H1 (cell line): ENCODE data around the gene THRB. TPM values are rescaled to one million over a fixed set of nuclear protein-coding genes. Genes with fewer than 3 reads are reported as not detected.

Experiments used
- CTCF ChIA-PET: fragments of 300-600 bp; sonication (Branson Sonifier 250); formaldehyde crosslinking; loops from one replicate; lab custom pipeline; 2021; ENCODE audit not compliant: partially characterized antibody; lab: Charles Lee
- POLR2A ChIA-PET: fragments of 300-600 bp; sonication (Branson Sonifier 250); formaldehyde crosslinking; loops from one replicate; lab custom pipeline; 2021; ENCODE audit warnings: inconsistent platforms; ENCODE audit not compliant: partially characterized antibody; lab: Charles Lee
- DNase-seq, 2 experiments: peaks; one replicate each; pipeline versions ENCODE4 v3.0.0 to v3.0.0-alpha.2; 2010 to 2022; ENCODE audit warnings: low spot score in 2 of 2, low read depth in 1 of 2, mixed read lengths in 1 of 2
- FAIRE-seq: peaks from 2 replicates; lab custom pipeline; 2011; peaks lifted over from hg19 to GRCh38; lab: Jason Lieb, UNC
- H2AFZ ChIP-seq: 2 replicates; pipeline ENCODE4 v1.8.1; 2012; ENCODE audit warnings: low read length, inconsistent platforms
- H2AK5ac ChIP-seq: 2 replicates; pipeline ENCODE4 v1.6.1; 2013; ENCODE audit warnings: low read depth, low read length
- H2BK120ac ChIP-seq: replicated peaks from 2 replicates; pipeline ENCODE3; 2013; ENCODE audit warnings: low read depth, low read length, inconsistent platforms
- H2BK12ac ChIP-seq: 2 replicates; pipeline ENCODE4 v1.6.1; 2013; ENCODE audit warnings: low read depth, low read length
- H2BK15ac ChIP-seq: 2 replicates; pipeline ENCODE4 v1.6.1; 2013; ENCODE audit warnings: low read length
- H2BK20ac ChIP-seq: 2 replicates; pipeline ENCODE4 v1.6.1; 2013; ENCODE audit warnings: low read length
- H2BK5ac ChIP-seq: 2 replicates; pipeline ENCODE4 v1.6.1; 2013; ENCODE audit warnings: low read depth, low read length
- H3K14ac ChIP-seq: 2 replicates; pipeline ENCODE4 v1.6.1; 2013; ENCODE audit warnings: inconsistent platforms; ENCODE audit not compliant: insufficient read length
- H3K18ac ChIP-seq: 2 replicates; pipeline ENCODE4 v1.6.1; 2013; ENCODE audit warnings: low read length; ENCODE audit errors: extremely low read depth
- H3K23ac ChIP-seq: 2 replicates; pipeline ENCODE4 v1.6.1; 2013; ENCODE audit warnings: inconsistent platforms; ENCODE audit not compliant: insufficient read length
- H3K23me2 ChIP-seq: 2 replicates; pipeline ENCODE4 v1.6.1; 2013; ENCODE audit warnings: low read depth, low read length
- H3K27ac ChIP-seq: 2 replicates; pipeline ENCODE4 v1.6.1; 2011; ENCODE audit warnings: low read depth, low read length, inconsistent platforms
- H3K27me3 ChIP-seq, 4 experiments: replicated peaks in 1 of 4; 1 replicate in 1 of 4; 2 replicates in 3 of 4; pipeline versions ENCODE4 v1.6.1 to v1.8.1; 2011 to 2013; ENCODE audit warnings: low read length in 3 of 4, mild to moderate bottlenecking in 3 of 4, inconsistent platforms in 2 of 4, mixed read lengths in 2 of 4, moderate library complexity in 1 of 4; ENCODE audit not compliant: control insufficient read depth in 3 of 4, insufficient read depth in 3 of 4; ENCODE audit errors: extremely low read depth in 1 of 4
- H3K36me3 ChIP-seq, 4 experiments: 2 replicates each; pipeline versions ENCODE4 v1.6.1 to v1.8.1; 2011 to 2013; ENCODE audit warnings: mild to moderate bottlenecking in 4 of 4, low read length in 3 of 4, moderate library complexity in 2 of 4, control low read depth in 1 of 4, inconsistent platforms in 1 of 4; ENCODE audit not compliant: insufficient read depth in 4 of 4, control insufficient read depth in 2 of 4
- H3K4ac ChIP-seq: replicated peaks from 2 replicates; pipeline ENCODE3; 2013; ENCODE audit warnings: low read length, low read depth, mixed read lengths, inconsistent platforms; ENCODE audit not compliant: insufficient read length
- H3K4me1 ChIP-seq, 4 experiments: replicated peaks in 1 of 4; 1 replicate in 1 of 4; 2 replicates in 3 of 4; pipeline versions ENCODE4 v1.6.1 to v1.8.1; 2011 to 2013; ENCODE audit warnings: low read length in 3 of 4, inconsistent platforms in 2 of 4, mixed read lengths in 1 of 4; ENCODE audit not compliant: insufficient read depth in 4 of 4, control insufficient read depth in 3 of 4
- H3K4me2 ChIP-seq, 2 experiments: 2 replicates each; pipeline versions ENCODE4 v1.6.1 to v1.8.1; 2011 to 2013; ENCODE audit warnings: low read depth in 2 of 2, low read length in 2 of 2, control low read depth in 1 of 2, inconsistent platforms in 1 of 2, mild to moderate bottlenecking in 1 of 2; ENCODE audit not compliant: insufficient read depth in 1 of 2
- H3K4me3 ChIP-seq, 4 experiments: fragments of 200-600, 300-600 bp in 1 of 4; sonication (generic), shearing (Covaris generic), sonication (Bioruptor Twin) in 1 of 4; 2 replicates each; pipeline versions ENCODE4 v1.5.1 to v1.8.1; 2011 to 2016; ENCODE audit warnings: low read length in 4 of 4, low read depth in 3 of 4, control low read depth in 2 of 4, inconsistent platforms in 2 of 4, mild to moderate bottlenecking in 2 of 4, mixed read lengths in 1 of 4, moderate library complexity in 1 of 4; ENCODE audit not compliant: insufficient read depth in 2 of 4; ENCODE audit errors: extremely low read depth in 1 of 4
- H3K56ac ChIP-seq: replicated peaks from 2 replicates; pipeline ENCODE3; 2013; ENCODE audit warnings: low read depth, mild to moderate bottlenecking, mixed read lengths, low read length, inconsistent platforms; ENCODE audit not compliant: insufficient read length
- H3K79me1 ChIP-seq: 2 replicates; pipeline ENCODE4 v1.6.1; 2013; ENCODE audit warnings: low read depth, low read length, control low read depth
- H3K79me2 ChIP-seq, 2 experiments: 2 replicates each; pipeline versions ENCODE4 v1.6.1 to v1.8.1; 2012 to 2013; ENCODE audit warnings: low read length in 2 of 2, mild to moderate bottlenecking in 2 of 2, inconsistent platforms in 1 of 2; ENCODE audit not compliant: insufficient read depth in 2 of 2, control insufficient read depth in 1 of 2
- H3K9ac ChIP-seq, 4 experiments: replicated peaks in 1 of 4; 1 replicate in 1 of 4; 2 replicates in 3 of 4; pipeline versions ENCODE4 v1.6.1 to v1.8.1; 2011 to 2013; ENCODE audit warnings: low read depth in 3 of 4, low read length in 3 of 4, control low read depth in 2 of 4, mild to moderate bottlenecking in 2 of 4, moderate library complexity in 2 of 4, inconsistent platforms in 1 of 4; ENCODE audit errors: extremely low read depth in 1 of 4
- H3K9me3 ChIP-seq, 2 experiments: 2 replicates each; pipeline versions ENCODE4 v1.6.1 to v1.8.1; 2012 to 2013; ENCODE audit warnings: mild to moderate bottlenecking in 2 of 2, moderate library complexity in 2 of 2, control low read depth in 1 of 2, inconsistent platforms in 1 of 2, low read depth in 1 of 2, low read length in 1 of 2, mixed read lengths in 1 of 2; ENCODE audit not compliant: insufficient read depth in 2 of 2
- H4K20me1 ChIP-seq, 2 experiments: replicated peaks in 1 of 2; 2 replicates each; pipeline versions ENCODE3 to v1.8.1; 2011 to 2013; ENCODE audit warnings: inconsistent platforms in 2 of 2, low read length in 2 of 2, mild to moderate bottlenecking in 1 of 2; ENCODE audit not compliant: insufficient read depth in 2 of 2, control insufficient read depth in 1 of 2
- H4K5ac ChIP-seq: 2 replicates; pipeline ENCODE4 v1.6.1; 2013; ENCODE audit warnings: low read length, low read depth, mixed read lengths, inconsistent platforms; ENCODE audit not compliant: insufficient read length
- H4K8ac ChIP-seq: 2 replicates; pipeline ENCODE4 v1.8.0; 2013; ENCODE audit warnings: mild to moderate bottlenecking, moderate library complexity, low read length, inconsistent platforms; ENCODE audit not compliant: insufficient read depth; ENCODE audit errors: extremely low read depth
- H4K91ac ChIP-seq: replicated peaks from 2 replicates; pipeline ENCODE3; 2013; ENCODE audit warnings: low read length, mixed read lengths, inconsistent platforms; ENCODE audit not compliant: insufficient read length
- BACH1 ChIP-seq: IDR thresholded peaks from 2 replicates; pipeline ENCODE4 v1.6.1; 2012; ENCODE audit warnings: low read length, improper control_type of control experiment
- BCL11A ChIP-seq, 2 experiments: IDR thresholded peaks; one replicate each; pipeline ENCODE4 v1.6.1; 2011; ENCODE audit warnings: low read depth in 2 of 2, low read length in 2 of 2, mild to moderate bottlenecking in 2 of 2
- CBX8 ChIP-seq: fragments of 300-800, 300-1000 bp; sonication (generic); IDR thresholded peaks from 2 replicates; pipeline ENCODE4 v1.7.1; 2016; ENCODE audit warnings: low read depth, low read length, borderline replicate concordance
- CHD2 ChIP-seq: IDR thresholded peaks from 2 replicates; pipeline ENCODE4 v1.6.1; 2012; ENCODE audit warnings: low read length, improper control_type of control experiment
- EGR1 ChIP-seq: IDR thresholded peaks from 2 replicates; pipeline ENCODE4 v1.6.1; 2011; ENCODE audit warnings: low read depth, low read length, borderline replicate concordance
- EP300 ChIP-seq, 2 experiments: IDR thresholded peaks; 1 replicate in 1 of 2; 2 replicates in 1 of 2; pipeline ENCODE4 v1.6.1; 2011 to 2012; ENCODE audit warnings: low read depth in 2 of 2, low read length in 2 of 2, mild to moderate bottlenecking in 2 of 2, borderline replicate concordance in 1 of 2, inconsistent platforms in 1 of 2, moderate library complexity in 1 of 2
- EZH2 ChIP-seq: fragments of 200-600 bp; sonication (generic); IDR thresholded peaks from 2 replicates; pipeline ENCODE4 v1.7.1; 2012; ENCODE audit warnings: low read depth, mild to moderate bottlenecking, moderate library complexity, low read length, inconsistent platforms; ENCODE audit not compliant: severe bottlenecking
- GTF2F1 ChIP-seq: IDR thresholded peaks from 2 replicates; pipeline ENCODE4 v1.6.1; 2012; ENCODE audit warnings: low read depth, low read length, improper control_type of control experiment, borderline replicate concordance
- JUND ChIP-seq: IDR thresholded peaks from 2 replicates; pipeline ENCODE4 v1.6.1; 2011; ENCODE audit warnings: mild to moderate bottlenecking, improper control_type of control experiment, low read length
- KDM1A ChIP-seq: fragments of 200-600, 300-600 bp; sonication (generic); IDR thresholded peaks from 2 replicates; pipeline ENCODE4 v1.7.1; 2016; ENCODE audit warnings: mild to moderate bottlenecking, low read length, borderline replicate concordance
- NRF1 ChIP-seq: IDR thresholded peaks from 2 replicates; pipeline ENCODE4 v1.6.1; 2011; ENCODE audit warnings: mild to moderate bottlenecking, low read depth, low read length, improper control_type of control experiment
- SIN3A ChIP-seq, 2 experiments: IDR thresholded peaks in 1 of 2; conservative IDR thresholded peaks in 1 of 2; 2 replicates each; pipeline ENCODE4 v1.6.1; 2011 to 2012; ENCODE audit warnings: low read length in 2 of 2, improper control_type of control experiment in 1 of 2, low read depth in 1 of 2, mild to moderate bottlenecking in 1 of 2
- SIRT6 ChIP-seq: IDR thresholded peaks from one replicate; pipeline ENCODE4 v1.7.1; 2012; ENCODE audit warnings: low read length, inconsistent platforms
- SP2 ChIP-seq: IDR thresholded peaks from 2 replicates; pipeline ENCODE4 v1.6.1; 2012; ENCODE audit warnings: mild to moderate bottlenecking, low read length, inconsistent platforms
- TEAD4 ChIP-seq: IDR thresholded peaks from 2 replicates; pipeline ENCODE4 v1.6.1; 2012; ENCODE audit warnings: low read depth, low read length, inconsistent platforms, mixed read lengths
- ZNF274 ChIP-seq: IDR thresholded peaks from 2 replicates; pipeline ENCODE4 v1.7.0; 2012; ENCODE audit warnings: low read length, borderline replicate concordance; ENCODE audit errors: extremely low read depth
- WGBS, 2 experiments: shearing (Covaris generic) in 1 of 2; methylation state at CpG; one replicate each; pipeline versions ENCODE4 v1.1.6 to v1.1.7; 2013 to 2015; ENCODE audit warnings: low lambda C conversion rate in 2 of 2, mixed read lengths in 2 of 2, inconsistent platforms in 1 of 2, low coverage in 1 of 2, missing lambda C conversion rate in 1 of 2; ENCODE audit not compliant: insufficient replicate concordance in 2 of 2, insufficient coverage in 1 of 2, insufficient read length in 1 of 2; ENCODE audit errors: extremely low coverage in 1 of 2, missing lambda C conversion rate in 1 of 2; 5-methylcytosine and 5-hydroxymethylcytosine counted together
- polyA plus RNA-seq, 7 experiments: library from polyadenylated mRNA; depleted of rRNA in 3 of 7; stranded (reverse) in 5 of 7; unstranded in 2 of 7; fragments of >200 nt in 5 of 7; fragments of 200-250 nt in 2 of 7; gene quantifications; 1 replicate in 5 of 7; 2 replicates in 1 of 7; 4 replicates in 1 of 7; pipeline versions ENCODE4 v1.2.1 to v1.2.3, GENCODE V29; 2011 to 2013; ENCODE audit warnings: missing spikeins in 2 of 7, mixed read lengths in 2 of 7
- total RNA-seq: library from RNA; stranded (reverse); fragmentation: NEBNext Ultra II Directional; extraction: Animal tissue kit (Norgen Biotek cat#: 25700); gene quantifications from 2 replicates; pipeline ENCODE4 v1.2.1, GENCODE V29; 2021

Gene THRB
- total and polyA plus RNA-seq, 2 of the 8 experiments (the other 6 are each of a cell fraction or from before 2014, with no cell fraction given) = 0.98 to 3.9 TPM

DNA sequence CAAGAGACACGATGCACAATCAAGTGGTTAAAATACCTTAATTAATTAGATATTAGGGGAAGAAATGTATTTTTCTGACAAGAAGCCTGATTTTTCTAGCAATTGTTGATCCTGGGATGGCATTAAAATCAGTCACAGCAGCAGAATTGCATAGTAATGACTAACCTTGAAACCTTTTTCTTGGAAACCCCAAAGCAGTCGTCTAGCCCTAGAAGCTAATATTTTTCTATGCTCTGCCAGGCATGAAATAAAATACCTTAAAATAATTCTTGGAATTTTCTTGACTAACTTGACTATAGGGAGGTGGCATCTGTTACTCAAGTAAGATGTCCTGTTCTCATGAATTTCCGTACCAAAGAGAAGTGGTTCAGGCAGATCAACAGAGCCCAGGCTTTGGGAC is 204.1 kb downstream of the THRB start:
- no peak for FAIRE-seq
- no peak overlapping the region for H2BK20ac ChIP-seq
- TF ChIP-seq SP2 = no peak
- TF ChIP-seq SIN3A (conservative IDR thresholded peaks at IDR 0.05 in 1 of 2, IDR thresholded peaks at IDR 0.05 in 1 of 2; ENCODE audit: low read depth in 1 of 2, low read length in 2 of 2) = no peak
- TF ChIP-seq TEAD4 = no peak
- TF ChIP-seq GTF2F1 = no peak
- TF ChIP-seq CBX8 = no peak
- no peak for TF ChIP-seq EZH2
- TF ChIP-seq BCL11A (IDR thresholded peaks at IDR 0.05; ENCODE audit: low read depth in 2 of 2, low read length in 2 of 2) = no peak
- TF ChIP-seq CHD2 = no peak
- TF ChIP-seq NRF1 = no peak
- TF ChIP-seq KDM1A = no peak
- no peak for TF ChIP-seq EP300 (IDR thresholded peaks at IDR 0.05; ENCODE audit: borderline replicate concordance in 1 of 2, low read depth in 2 of 2, low read length in 2 of 2)
- no peak for TF ChIP-seq ZNF274
- no peak for TF ChIP-seq EGR1
- no peak for TF ChIP-seq JUND
- TF ChIP-seq BACH1 = no peak
- TF ChIP-seq SIRT6 = no peak

More for the DNA sequence above, 204.1 kb downstream of the THRB start:
- Histone ChIP-seq H3K23ac (no peak overlapping the region), H3K4me3 (no peak overlapping the region), H3K9me3 (no peaks in the 10 kb centered on the region), H3K27me3 (no peaks in the 10 kb centered on the region), H3K27ac (no peak overlapping the region), H4K91ac (no peak overlapping the region), H2BK15ac (no peak overlapping the region), H2BK12ac (no peak overlapping the region), H3K4me1 (no peaks in the 10 kb centered on the region), H4K5ac (no peak overlapping the region), H3K18ac (no peak overlapping the region), H3K23me2 (no peaks in the 10 kb centered on the region), H3K79me1 (no peaks in the 10 kb centered on the region), H2BK120ac (no peak overlapping the region), H3K79me2 (no peaks in the 10 kb centered on the region), H2AFZ (no peak overlapping the region), H3K56ac (no peak overlapping the region), H4K8ac (no peak overlapping the region), H3K9ac (no peak overlapping the region), H2AK5ac (no peak overlapping the region), H3K4me2 (no peak overlapping the region), H3K4ac (no peak overlapping the region), H4K20me1 (no peaks in the 10 kb centered on the region), H3K14ac (no peak overlapping the region), H3K36me3 (no peaks in the 10 kb centered on the region; a peak in 1 of 8 replicates), H2BK5ac (no peak overlapping the region)
- CTCF ChIA-PET = no interaction called here
- 89% methylated on average over 3 of the region's 3 CpGs; no CpG with 5 or more reads in 1 of the 2 experiments for WGBS, 2 experiments
- DNase-seq = no peak
- POLR2A ChIA-PET = no interaction called here
